ENCODE measurements around the gene TMEM26. TPM values are rescaled to one million over a fixed set of nuclear protein-coding genes. Genes with fewer than 3 reads are reported as not detected.
A peak's percentile ranks its signal among the peaks of the same experiment; 100 is the strongest.

Gene TMEM26
- under 1 TPM; 0.32 to 0.50 TPM for total RNA-seq

DNA sequence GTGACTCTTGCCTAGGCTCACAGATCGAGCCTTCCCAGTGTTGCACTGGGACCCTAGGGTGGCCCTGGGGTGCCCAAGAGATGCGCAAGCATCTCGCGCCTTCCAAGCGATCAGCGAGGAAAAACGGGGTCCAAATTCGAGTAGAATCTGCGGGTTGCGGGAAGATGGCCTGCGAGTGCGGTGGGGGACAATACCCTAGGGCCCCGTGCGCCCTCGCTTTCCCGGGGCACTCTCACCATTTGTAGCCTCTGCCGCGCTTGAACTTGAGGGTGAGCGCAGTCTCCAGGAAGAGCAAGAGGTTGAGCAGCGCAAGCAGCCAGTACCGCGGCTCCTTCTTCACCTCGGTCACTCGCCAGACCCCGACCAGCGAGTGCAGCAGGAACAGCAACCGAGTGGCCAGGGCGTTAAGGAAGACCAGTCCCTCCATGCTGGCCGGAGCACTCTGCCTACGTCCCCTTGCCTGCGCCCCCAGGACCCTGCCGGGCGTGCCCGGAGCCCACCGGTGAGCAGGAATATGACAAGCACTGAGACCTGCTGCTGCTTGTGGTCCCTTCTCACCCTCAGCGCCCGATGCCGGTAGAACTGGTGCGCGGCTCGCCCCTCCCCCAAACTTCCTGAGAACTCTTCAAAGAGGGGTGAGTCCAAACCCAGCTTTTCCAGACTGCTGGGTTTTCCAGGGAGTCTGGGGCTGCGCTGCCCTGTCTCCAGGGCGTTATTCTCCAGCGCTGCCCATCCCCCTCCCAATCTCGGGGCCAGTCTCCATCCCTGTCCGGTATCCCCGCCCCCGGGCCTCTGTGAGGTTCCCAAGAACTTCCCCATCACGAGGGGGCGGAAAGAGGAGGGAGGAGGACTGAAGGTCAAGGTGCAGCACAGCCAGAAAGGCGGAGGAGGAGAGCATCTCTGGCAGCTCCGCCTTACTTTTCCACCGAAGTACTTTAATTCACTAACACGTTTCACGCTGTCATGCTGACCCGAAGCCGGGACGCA lies at the start of gene TMEM26:
Gene TMEM26, minus strand, starts transcription at position 727 of the 987 bp plus-strand sequence. Its CDS starts 300 bp downstream, at position 427.
- intact Hi-C loops (cut with DNase I), result no loop called here
- H3K4me1 ChIP-seq, result no peaks in the 10 kb centered on the region
- TF ChIP-seq CTCF (IDR thresholded peaks at IDR 0.05), result no peak
- peak; percentile 50 for DNase-seq
- H3K4me3 ChIP-seq, result peak within 1 kb of the TSS; percentile 35
- peaks cover 10% of the 10 kb centered on the region for H3K27me3 ChIP-seq
- no peaks in the 10 kb centered on the region for H3K9me3 ChIP-seq
- H3K27ac ChIP-seq, result peak within 1 kb of the TSS; percentile 27
- peak within 1 kb of the TSS in 1 of 2 donors; percentile 69 for H3K9ac ChIP-seq (ENCODE audit: low read depth in 2 of 2, low read length in 2 of 2)
- no peaks in the 10 kb centered on the region for H3K36me3 ChIP-seq

GRCh38 chr10:61500460-61500859 lies 47.3 kb upstream of the TMEM26 start:
- DNase-seq, result no peak

GRCh38 chr10:61492364-61492995 lies 39.3 kb upstream of the TMEM26 start:
- intact Hi-C loops (cut with DNase I), result no loop called here
- no peak for DNase-seq
- H3K27me3 ChIP-seq, result no peaks in the 10 kb centered on the region
- no peak overlapping the region for H3K4me3 ChIP-seq
- no peak overlapping the region for H3K27ac ChIP-seq
- no peaks in the 10 kb centered on the region for H3K36me3 ChIP-seq
- no peaks in the 10 kb centered on the region for H3K9me3 ChIP-seq
- H3K9ac ChIP-seq (ENCODE audit: low read depth in 2 of 2, low read length in 2 of 2), result no peak overlapping the region
- H3K4me1 ChIP-seq, result no peaks in the 10 kb centered on the region
- no peak for TF ChIP-seq CTCF (IDR thresholded peaks at IDR 0.05)

More at GRCh38 chr10:61500460-61500859, 47.3 kb upstream of the TMEM26 start:
- intact Hi-C loops (cut with DNase I), result no loop called here
- TF ChIP-seq CTCF (IDR thresholded peaks at IDR 0.05), result no peak
- no peaks in the 10 kb centered on the region for H3K9me3 ChIP-seq
- H3K9ac ChIP-seq (ENCODE audit: low read depth in 2 of 2, low read length in 2 of 2), result no peak overlapping the region
- no peak overlapping the region for H3K4me3 ChIP-seq
- no peaks in the 10 kb centered on the region for H3K27me3 ChIP-seq
- H3K4me1 ChIP-seq, result no peaks in the 10 kb centered on the region
- H3K36me3 ChIP-seq, result no peaks in the 10 kb centered on the region
- H3K27ac ChIP-seq, result no peak overlapping the region

- H3K4me1 ChIP-seq, result no peaks in the 10 kb centered on the region
Measured at GRCh38 chr10:61487506-61487905, 34.3 kb upstream of the TMEM26 start.

More at GRCh38 chr10:61487506-61487905, 34.3 kb upstream of the TMEM26 start:
- Histone ChIP-seq H3K27me3 (no peaks in the 10 kb centered on the region), H3K9me3 (no peaks in the 10 kb centered on the region), H3K9ac (ENCODE audit: low read depth in 2 of 2, low read length in 2 of 2) (no peak overlapping the region), H3K27ac (no peak overlapping the region), H3K4me3 (no peak overlapping the region), H3K36me3 (no peaks in the 10 kb centered on the region)
- intact Hi-C loops (cut with DNase I), result no loop called here
- no peak for TF ChIP-seq CTCF (IDR thresholded peaks at IDR 0.05)
- DNase-seq, result no peak

Measured in colonic mucosa (tissue), 4 donors.